ENCODE data around the gene NUDT16. TPM values are rescaled to one million over a fixed set of nuclear protein-coding genes. Genes with fewer than 3 reads are reported as not detected.

Gene NUDT16
- polyA plus RNA-seq, 1 donor (not counting 4 experiments of a cell fraction or from before 2014, with no cell fraction given): 6.9 TPM

DNA sequence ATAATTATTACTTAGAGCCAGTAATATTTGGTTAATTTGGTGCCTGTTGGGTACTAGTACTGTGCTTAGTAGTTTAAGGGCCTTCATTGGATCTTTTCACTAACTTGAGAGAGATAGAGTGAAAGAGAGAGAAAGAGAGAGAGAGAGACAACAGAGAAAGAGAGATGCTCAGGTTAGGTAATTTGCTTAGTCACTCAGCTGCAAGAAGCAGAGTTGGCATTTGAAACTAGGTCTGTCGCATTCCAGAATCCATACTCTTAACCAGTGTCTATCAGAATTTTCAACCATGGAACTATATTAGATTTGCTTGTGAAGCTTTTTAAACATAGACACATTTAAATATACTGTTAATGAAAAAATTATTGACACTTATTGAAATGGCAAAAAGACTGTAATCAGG is 31.1 kb upstream of the NUDT16 start:
- H3K79me2 ChIP-seq (ENCODE audit: control insufficient read depth, insufficient read depth, low read length): no peaks in the 10 kb centered on the region
- no peak overlapping the region for H2AFZ ChIP-seq (ENCODE audit: control insufficient read depth, low read length)

DNA sequence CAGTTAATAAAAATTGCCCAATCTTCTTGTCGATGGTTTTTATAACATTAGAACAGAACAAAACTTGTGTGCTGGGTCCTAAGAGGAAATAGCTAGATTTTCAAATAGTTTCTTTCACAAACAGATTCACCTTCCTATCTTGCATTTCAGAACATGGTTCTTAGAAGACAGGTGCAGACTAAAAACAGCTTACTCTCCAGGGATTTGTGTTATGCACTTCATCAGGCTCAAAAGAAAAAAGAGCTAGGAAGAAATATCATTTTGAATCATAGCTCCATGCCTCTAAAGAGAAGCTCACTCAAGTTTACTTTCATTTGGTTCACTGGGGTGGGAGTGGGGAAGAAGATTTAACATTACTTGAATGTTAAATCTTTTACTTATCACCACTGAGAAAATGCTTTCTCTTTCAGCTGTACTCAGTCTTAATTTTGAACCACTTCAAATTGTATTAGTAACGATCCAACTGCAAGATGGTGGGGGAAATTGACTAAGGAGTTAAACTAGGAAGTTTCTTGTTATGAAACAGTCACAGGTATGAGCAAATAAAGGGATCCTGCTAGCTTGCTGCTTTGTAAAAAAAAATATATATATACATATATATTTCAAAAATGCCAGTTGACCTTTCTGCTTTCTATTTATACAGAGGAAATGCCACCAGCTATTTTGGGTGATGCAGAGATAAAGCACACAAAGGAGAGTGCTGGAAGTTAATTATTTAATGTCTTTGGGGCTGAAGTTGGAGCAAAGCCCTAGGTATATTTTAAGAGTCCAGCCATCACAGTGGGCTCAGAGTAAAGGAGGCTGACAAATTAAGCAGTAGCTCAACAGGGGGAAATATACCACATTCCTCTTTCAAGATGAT is 28.3 kb upstream of the NUDT16 start:
- no peaks in the 10 kb centered on the region for H4K20me1 ChIP-seq (ENCODE audit: control insufficient read depth, extremely low read depth, insufficient read depth, low read length)
- H3K4me2 ChIP-seq (ENCODE audit: control insufficient read depth, extremely low read depth, insufficient read depth, low read depth, low read length): no peak overlapping the region
- no peaks in the 10 kb centered on the region for H3K79me2 ChIP-seq (ENCODE audit: control insufficient read depth, insufficient read depth, low read length)
- H2AFZ ChIP-seq (ENCODE audit: control insufficient read depth, low read length): no peak overlapping the region
- peaks cover 22% of the 10 kb centered on the region for H3K4me1 ChIP-seq (ENCODE audit: control insufficient read depth, extremely low read depth, insufficient read depth, low read length)
- no peak for TF ChIP-seq EZH2 (IDR thresholded peaks at IDR 0.05; ENCODE audit: low read length)
- TF ChIP-seq, protein P1, sequence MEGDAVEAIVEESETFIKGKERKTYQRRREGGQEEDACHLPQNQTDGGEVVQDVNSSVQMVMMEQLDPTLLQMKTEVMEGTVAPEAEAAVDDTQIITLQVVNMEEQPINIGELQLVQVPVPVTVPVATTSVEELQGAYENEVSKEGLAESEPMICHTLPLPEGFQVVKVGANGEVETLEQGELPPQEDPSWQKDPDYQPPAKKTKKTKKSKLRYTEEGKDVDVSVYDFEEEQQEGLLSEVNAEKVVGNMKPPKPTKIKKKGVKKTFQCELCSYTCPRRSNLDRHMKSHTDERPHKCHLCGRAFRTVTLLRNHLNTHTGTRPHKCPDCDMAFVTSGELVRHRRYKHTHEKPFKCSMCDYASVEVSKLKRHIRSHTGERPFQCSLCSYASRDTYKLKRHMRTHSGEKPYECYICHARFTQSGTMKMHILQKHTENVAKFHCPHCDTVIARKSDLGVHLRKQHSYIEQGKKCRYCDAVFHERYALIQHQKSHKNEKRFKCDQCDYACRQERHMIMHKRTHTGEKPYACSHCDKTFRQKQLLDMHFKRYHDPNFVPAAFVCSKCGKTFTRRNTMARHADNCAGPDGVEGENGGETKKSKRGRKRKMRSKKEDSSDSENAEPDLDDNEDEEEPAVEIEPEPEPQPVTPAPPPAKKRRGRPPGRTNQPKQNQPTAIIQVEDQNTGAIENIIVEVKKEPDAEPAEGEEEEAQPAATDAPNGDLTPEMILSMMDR (optimal IDR thresholded peaks at IDR 0.05 in 1 of 3, IDR thresholded peaks at IDR 0.05 in 1 of 3, conservative IDR thresholded peaks at IDR 0.05 in 1 of 3; ENCODE audit: extremely low read depth in 1 of 3, insufficient read depth in 2 of 3, low read length in 3 of 3): no peak
- H3K36me3 ChIP-seq (ENCODE audit: control insufficient read depth in 2 of 2, extremely low read depth in 1 of 2, insufficient read depth in 2 of 2, low read length in 2 of 2): no peaks in the 10 kb centered on the region
- no peaks in the 10 kb centered on the region for H3K9me3 ChIP-seq (ENCODE audit: control insufficient read depth, low read depth, low read length)
- H3K27ac ChIP-seq (ENCODE audit: control insufficient read depth, insufficient read depth, low read length): no peak overlapping the region
- dilution Hi-C loops (cut with MboI; ENCODE audit: extremely low pct_ligation_motif_present, low sequenced_read_pairs): no loop called here
- no peak overlapping the region for H3K9ac ChIP-seq (ENCODE audit: control insufficient read depth, extremely low read depth, insufficient read depth, low read length)
- H3K4me3 ChIP-seq (ENCODE audit: control insufficient read depth in 2 of 3, extremely low read depth in 1 of 3, insufficient read depth in 2 of 3, low read depth in 1 of 3, low read length in 3 of 3): no peak overlapping the region
- H3K27me3 ChIP-seq (ENCODE audit: control insufficient read depth, extremely low read depth, insufficient read depth, low read length): no peaks in the 10 kb centered on the region
- no peaks in the 10 kb centered on the region for H3K9me1 ChIP-seq (ENCODE audit: control insufficient read depth, extremely low read depth, insufficient read depth, low read length)
- DNase-seq (ENCODE audit: low read depth, low spot score): no peak
- no peak for FAIRE-seq

More for the DNA sequence above, 31.1 kb upstream of the NUDT16 start:
- Histone ChIP-seq H4K20me1 (ENCODE audit: control insufficient read depth, extremely low read depth, insufficient read depth, low read length) (no peaks in the 10 kb centered on the region), H3K4me1 (ENCODE audit: control insufficient read depth, extremely low read depth, insufficient read depth, low read length) (peaks cover 18% of the 10 kb centered on the region), H3K36me3 (ENCODE audit: control insufficient read depth in 2 of 2, extremely low read depth in 1 of 2, insufficient read depth in 2 of 2, low read length in 2 of 2) (no peaks in the 10 kb centered on the region), H3K27ac (ENCODE audit: control insufficient read depth, insufficient read depth, low read length) (no peak overlapping the region), H3K4me3 (ENCODE audit: control insufficient read depth in 2 of 3, extremely low read depth in 1 of 3, insufficient read depth in 2 of 3, low read depth in 1 of 3, low read length in 3 of 3) (no peak overlapping the region), H3K9me3 (ENCODE audit: control insufficient read depth, low read depth, low read length) (no peaks in the 10 kb centered on the region), H3K9me1 (ENCODE audit: control insufficient read depth, extremely low read depth, insufficient read depth, low read length) (no peaks in the 10 kb centered on the region), H3K9ac (ENCODE audit: control insufficient read depth, extremely low read depth, insufficient read depth, low read length) (no peak overlapping the region), H3K27me3 (ENCODE audit: control insufficient read depth, extremely low read depth, insufficient read depth, low read length) (no peaks in the 10 kb centered on the region), H3K4me2 (ENCODE audit: control insufficient read depth, extremely low read depth, insufficient read depth, low read depth, low read length) (no peak overlapping the region)
- FAIRE-seq: peak; percentile 36
- TF ChIP-seq EZH2 (IDR thresholded peaks at IDR 0.05; ENCODE audit: low read length): no peak
- TF ChIP-seq, protein P1 (optimal IDR thresholded peaks at IDR 0.05 in 1 of 3, IDR thresholded peaks at IDR 0.05 in 1 of 3, conservative IDR thresholded peaks at IDR 0.05 in 1 of 3; ENCODE audit: extremely low read depth in 1 of 3, insufficient read depth in 2 of 3, low read length in 3 of 3): no peak
- dilution Hi-C loops (cut with MboI; ENCODE audit: extremely low pct_ligation_motif_present, low sequenced_read_pairs): no loop called here
- no peak for DNase-seq (ENCODE audit: low read depth, low spot score)
